Islet of Langerhans (tissue), 1 donor: Measurements from ENCODE around the gene SLC35F5.
A peak's percentile ranks its signal among the peaks of the same experiment; 100 is the strongest.
"Not testable (repeated sequence)": the region's sequence is repeated elsewhere in the genome, so short reads cannot be mapped to it uniquely, and the experiment has no call there.

Experiments used
- FAIRE-seq: peaks from one replicate; lab custom pipeline; 2011; peaks lifted over from hg19 to GRCh38; lab: Jason Lieb, UNC

Gene SLC35F5

DNA sequence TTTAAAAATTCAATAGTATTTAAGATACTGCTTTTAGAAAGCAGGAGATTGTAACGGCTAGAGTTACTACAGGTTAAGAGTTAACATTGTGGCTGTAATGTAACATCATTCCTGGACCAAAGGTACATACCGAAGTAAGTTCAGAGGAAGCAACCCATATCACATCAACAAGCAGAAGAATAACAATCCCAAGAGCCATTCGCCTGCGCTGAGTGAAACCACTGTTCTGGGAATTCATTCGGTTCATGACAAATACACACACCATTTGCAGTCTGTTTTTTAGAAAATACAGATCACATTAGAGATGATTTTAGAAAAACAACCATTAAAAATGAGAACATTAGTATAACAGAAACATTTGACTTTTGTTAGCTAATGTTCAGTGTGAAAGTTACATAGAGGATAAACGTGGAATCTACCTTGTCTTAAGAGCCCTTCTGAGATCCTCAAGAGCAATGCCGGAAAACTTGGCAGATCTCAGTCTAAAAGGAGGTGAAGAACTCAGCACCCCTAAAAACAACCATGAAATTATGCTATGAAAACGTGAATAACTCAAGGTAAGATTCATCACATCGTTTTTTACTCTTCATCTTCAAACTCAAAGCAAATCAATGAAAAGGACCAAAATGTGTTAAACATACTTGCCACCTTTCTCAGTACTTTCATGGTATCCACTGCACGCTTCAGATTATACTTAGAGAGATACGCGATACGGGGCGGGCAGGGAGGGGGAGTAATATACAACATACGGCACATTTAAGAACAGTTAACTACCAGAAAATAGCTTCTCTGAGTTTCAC, 1.2 kb downstream of the SLC35F5 start:
- no peak for FAIRE-seq

- FAIRE-seq = no peak
Measured at GRCh38 chr2:113754160-113754559, 2.3 kb downstream of the SLC35F5 start.

- no peak for FAIRE-seq
Measured at GRCh38 chr2:113750385-113750784, 6.1 kb downstream of the SLC35F5 start.

DNA sequence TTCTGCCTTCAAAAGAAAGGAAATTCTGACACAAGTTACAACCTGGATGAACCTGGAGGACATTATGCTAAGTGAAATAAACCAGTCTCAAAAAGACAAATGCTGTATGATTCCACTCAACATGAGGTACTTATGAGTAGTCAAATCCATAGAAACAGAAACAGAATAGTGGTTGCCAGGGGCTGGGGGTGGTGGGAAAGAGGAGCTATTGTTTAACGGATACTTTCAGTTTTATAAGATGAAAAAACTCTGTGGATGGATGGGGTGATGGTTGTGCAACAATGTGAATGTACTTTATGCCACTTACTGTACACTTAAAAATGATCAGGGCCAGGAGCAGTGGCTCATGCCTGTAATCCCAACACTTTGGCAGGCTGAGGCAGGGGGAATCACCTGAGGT, 15.4 kb downstream of the SLC35F5 start:
- FAIRE-seq = no peak

GRCh38 chr2:113739849-113740248, 16.6 kb downstream of the SLC35F5 start:
- no peak for FAIRE-seq

DNA sequence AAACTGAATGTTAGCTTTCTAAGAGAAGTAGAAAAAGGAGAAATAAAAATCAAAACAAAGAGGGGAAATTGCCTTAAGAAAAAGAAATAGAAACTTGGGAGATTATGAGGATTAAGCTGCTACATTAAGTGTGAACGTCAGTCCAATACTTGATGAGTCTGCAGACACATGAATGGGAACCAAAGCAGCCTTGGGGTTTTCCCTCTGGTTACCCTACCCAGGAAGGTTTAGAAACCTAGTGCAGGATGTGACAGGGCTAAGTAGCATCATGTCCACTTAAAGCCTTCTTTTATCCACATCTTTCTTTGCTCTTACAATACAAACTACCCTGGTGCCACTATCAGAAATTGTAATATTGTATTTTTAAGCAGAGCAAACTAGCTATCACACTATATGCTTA, 22.3 kb downstream of the SLC35F5 start:
- FAIRE-seq = no peak

- no peak for FAIRE-seq
Measured at GRCh38 chr2:113724010-113724409, 32.4 kb downstream of the SLC35F5 start.

GRCh38 chr2:113723411-113723810, 33.0 kb downstream of the SLC35F5 start:
- FAIRE-seq = no peak

DNA sequence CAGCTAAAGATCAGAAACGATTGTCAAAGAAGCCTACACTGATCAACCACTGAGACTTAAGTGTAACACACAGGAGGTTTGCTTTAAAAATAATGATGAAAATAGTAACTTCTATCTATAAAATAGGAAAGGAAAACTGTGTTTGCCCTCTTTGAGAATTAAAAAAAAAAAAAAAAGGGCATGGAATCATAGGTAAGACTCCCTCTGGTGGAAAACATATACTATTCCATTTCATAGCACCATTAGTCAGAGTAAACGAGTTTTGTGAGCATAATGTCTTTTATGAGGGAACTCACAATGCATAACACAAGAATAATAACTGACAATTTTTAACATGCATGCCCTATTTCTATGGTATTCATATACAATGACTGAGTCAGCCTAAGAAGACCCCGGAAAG, 36.3 kb downstream of the SLC35F5 start:
- FAIRE-seq = peak; percentile 96

GRCh38 chr2:113716291-113716690, 40.2 kb downstream of the SLC35F5 start:
- no peak for FAIRE-seq

DNA sequence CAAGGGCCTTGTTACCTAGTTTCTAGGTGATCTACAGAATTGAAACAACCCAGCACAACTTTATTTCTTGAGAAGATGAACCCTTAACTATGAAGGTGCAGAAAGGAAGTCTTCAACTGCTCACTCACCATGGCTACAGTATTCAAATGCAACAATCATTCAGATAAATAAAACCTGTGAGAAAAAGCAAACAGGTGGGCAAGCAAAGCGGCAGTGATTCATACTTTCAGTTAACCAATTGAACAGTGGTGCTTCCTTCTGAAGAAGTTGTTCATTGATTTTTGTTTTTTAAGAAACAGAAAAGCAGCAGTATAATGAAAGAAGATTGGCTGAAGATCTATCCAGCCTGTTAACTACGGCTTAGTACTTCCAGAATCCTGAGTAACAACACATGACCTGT, 43.5 kb downstream of the SLC35F5 start:
- no peak for FAIRE-seq

GRCh38 chr2:113711851-113712250, 44.6 kb downstream of the SLC35F5 start:
- FAIRE-seq = no peak

GRCh38 chr2:113709022-113709421, 47.4 kb downstream of the SLC35F5 start:
- no peak for FAIRE-seq

- peak; percentile 87 for FAIRE-seq
Measured at GRCh38 chr2:113707106-113707505, 49.3 kb downstream of the SLC35F5 start.

DNA sequence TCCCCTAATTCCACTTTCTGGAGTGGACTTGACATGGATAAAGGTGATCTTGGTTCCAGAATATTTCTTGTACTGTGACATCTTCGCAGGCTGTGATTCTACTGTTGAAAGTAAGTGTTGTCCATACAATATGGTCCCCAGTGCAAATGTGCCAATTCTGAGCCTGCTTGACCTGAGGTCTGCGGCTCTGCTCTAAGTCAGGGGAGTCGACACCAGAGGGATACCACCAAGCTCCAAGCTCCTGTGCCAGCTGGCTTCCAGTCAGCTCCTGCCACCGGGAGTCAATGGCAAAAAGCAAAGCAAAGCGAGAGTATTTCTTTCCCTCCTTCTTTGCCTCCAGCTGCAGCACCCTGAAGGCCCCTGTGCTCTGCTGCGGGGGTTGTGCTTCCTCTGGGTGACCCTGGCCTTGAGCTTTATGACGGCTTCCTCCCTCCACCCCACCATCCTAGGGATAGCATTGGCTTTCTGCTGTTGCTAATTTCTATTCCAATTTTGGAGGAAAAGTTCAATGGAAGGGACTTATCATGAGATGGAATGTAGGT, 50.4 kb downstream of the SLC35F5 start:
- FAIRE-seq = no peak

- FAIRE-seq = not testable (repeated sequence)
Measured at GRCh38 chr2:113704300-113704993, 52.0 kb downstream of the SLC35F5 start.

- FAIRE-seq = no peak
Measured at GRCh38 chr2:113703386-113704299, 52.8 kb downstream of the SLC35F5 start.

DNA sequence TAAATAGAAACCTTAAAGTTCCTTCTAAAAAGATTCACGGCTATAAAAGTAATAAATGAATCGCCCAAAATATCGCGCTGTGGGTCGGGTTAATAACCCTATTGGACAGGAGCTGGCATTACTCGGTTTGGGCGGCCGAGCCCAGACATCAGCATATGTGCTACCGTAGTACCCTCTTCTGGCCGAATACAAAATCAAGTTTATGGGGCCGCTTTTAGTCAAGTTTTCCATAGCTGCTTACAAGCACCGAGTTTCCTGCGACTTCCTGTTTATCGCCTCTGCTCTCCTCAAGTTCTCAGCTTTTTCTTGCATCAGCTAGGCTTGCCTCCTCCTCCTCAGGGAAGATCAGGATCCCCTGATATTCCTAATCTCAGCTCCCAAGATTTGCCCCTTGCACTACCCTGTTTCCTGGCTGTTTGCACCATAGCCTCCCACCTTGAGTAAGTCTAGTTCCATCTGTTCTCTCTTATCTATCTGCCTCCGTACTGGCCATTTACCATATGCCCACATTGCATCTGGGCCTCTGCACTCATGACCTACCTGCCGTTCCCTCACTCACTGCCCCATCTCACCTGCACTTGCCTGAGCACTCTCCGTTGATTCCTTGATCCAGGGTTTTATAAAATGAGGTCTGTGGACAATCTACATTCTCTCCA, 56.1 kb downstream of the SLC35F5 start:
- FAIRE-seq = no peak

GRCh38 chr2:113698892-113699447, 57.5 kb downstream of the SLC35F5 start:
- no peak for FAIRE-seq

- FAIRE-seq = not testable (repeated sequence)
Measured at GRCh38 chr2:113698251-113698650, 58.2 kb downstream of the SLC35F5 start.

GRCh38 chr2:113697516-113697915, 58.9 kb downstream of the SLC35F5 start:
- no peak for FAIRE-seq

- no peak for FAIRE-seq
Measured at GRCh38 chr2:113694438-113694837, 62.0 kb downstream of the SLC35F5 start.
